Type B pancreatic cell (in vitro differentiated cells): Measurements from ENCODE around the gene SLC66A1. TPM values are rescaled to one million over a fixed set of nuclear protein-coding genes. Genes with fewer than 3 reads are reported as not detected.

ENCODE experiments used
- DNase-seq: peaks from one replicate; pipeline ENCODE4 v3.0.0; 2021; ENCODE audit warnings: mixed read lengths; ENCODE audit not compliant: unreplicated experiment; ENCODE audit errors: extremely low spot score
- H3K27ac Mint-ChIP-seq: 2 replicates; pipeline ENCODE4 v1.8.0; 2021; ENCODE audit warnings: mild to moderate bottlenecking, mixed read lengths
- H3K27me3 Mint-ChIP-seq: 2 replicates; pipeline ENCODE4 v1.8.0; 2021; ENCODE audit warnings: mixed read lengths
- H3K36me3 Mint-ChIP-seq: 2 replicates; pipeline ENCODE4 v1.8.0; 2021; ENCODE audit warnings: mixed read lengths
- H3K4me1 Mint-ChIP-seq: one replicate; pipeline ENCODE4 v1.8.0; 2021; ENCODE audit warnings: mixed read lengths; ENCODE audit not compliant: unreplicated experiment
- H3K4me3 Mint-ChIP-seq: 2 replicates; pipeline ENCODE4 v1.8.0; 2021; ENCODE audit warnings: mild to moderate bottlenecking, mixed read lengths
- H3K9me3 Mint-ChIP-seq: 2 replicates; pipeline ENCODE4 v1.8.0; 2021; ENCODE audit warnings: mixed read lengths
- total RNA-seq: library from RNA; stranded (reverse); gene quantifications from 2 replicates; pipeline ENCODE4 v1.2.1, GENCODE V29; 2021; ENCODE audit warnings: low replicate concordance
- TF ChIP-seq, protein P1 (sequence below): fragments of 200-600 bp; sonication (generic); conservative IDR thresholded peaks from 2 replicates; pipeline ENCODE4 v1.5.0; 2021; ENCODE audit warnings: antibody characterized with exemption, mild to moderate bottlenecking

The SLC66A1 gene
- total RNA-seq, 1 donor from 2014 or later = 24.1 TPM

DNA sequence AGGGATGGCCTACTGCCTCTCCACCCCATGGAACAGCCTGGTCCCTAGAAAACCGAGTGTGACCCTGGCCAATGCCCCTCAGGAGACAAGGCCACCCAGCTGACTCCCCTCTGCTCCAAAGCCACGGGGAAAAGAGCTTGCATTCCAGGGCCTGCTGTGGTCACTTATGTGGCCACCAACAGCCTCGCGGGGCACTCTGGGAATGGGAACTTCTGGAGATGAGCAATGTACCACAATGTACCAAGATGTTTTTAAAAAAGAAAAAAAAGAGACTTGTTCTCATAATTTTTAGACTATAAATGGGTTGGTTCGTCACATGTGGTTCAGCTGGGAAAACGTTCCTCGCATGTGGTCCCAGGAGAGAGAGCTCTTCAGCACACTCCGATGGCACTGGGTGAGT, 62.8 kb downstream of the SLC66A1 start:
- DNase-seq = no peak
- TF ChIP-seq, protein P1, sequence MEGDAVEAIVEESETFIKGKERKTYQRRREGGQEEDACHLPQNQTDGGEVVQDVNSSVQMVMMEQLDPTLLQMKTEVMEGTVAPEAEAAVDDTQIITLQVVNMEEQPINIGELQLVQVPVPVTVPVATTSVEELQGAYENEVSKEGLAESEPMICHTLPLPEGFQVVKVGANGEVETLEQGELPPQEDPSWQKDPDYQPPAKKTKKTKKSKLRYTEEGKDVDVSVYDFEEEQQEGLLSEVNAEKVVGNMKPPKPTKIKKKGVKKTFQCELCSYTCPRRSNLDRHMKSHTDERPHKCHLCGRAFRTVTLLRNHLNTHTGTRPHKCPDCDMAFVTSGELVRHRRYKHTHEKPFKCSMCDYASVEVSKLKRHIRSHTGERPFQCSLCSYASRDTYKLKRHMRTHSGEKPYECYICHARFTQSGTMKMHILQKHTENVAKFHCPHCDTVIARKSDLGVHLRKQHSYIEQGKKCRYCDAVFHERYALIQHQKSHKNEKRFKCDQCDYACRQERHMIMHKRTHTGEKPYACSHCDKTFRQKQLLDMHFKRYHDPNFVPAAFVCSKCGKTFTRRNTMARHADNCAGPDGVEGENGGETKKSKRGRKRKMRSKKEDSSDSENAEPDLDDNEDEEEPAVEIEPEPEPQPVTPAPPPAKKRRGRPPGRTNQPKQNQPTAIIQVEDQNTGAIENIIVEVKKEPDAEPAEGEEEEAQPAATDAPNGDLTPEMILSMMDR = no peak
- Mint-ChIP-seq H3K27ac (no peak overlapping the region), H3K9me3 (no peaks in the 10 kb centered on the region), H3K27me3 (no peaks in the 10 kb centered on the region), H3K4me1 (peaks cover 17% of the 10 kb centered on the region), H3K36me3 (peaks cover 30% of the 10 kb centered on the region), H3K4me3 (no peak overlapping the region)

DNA sequence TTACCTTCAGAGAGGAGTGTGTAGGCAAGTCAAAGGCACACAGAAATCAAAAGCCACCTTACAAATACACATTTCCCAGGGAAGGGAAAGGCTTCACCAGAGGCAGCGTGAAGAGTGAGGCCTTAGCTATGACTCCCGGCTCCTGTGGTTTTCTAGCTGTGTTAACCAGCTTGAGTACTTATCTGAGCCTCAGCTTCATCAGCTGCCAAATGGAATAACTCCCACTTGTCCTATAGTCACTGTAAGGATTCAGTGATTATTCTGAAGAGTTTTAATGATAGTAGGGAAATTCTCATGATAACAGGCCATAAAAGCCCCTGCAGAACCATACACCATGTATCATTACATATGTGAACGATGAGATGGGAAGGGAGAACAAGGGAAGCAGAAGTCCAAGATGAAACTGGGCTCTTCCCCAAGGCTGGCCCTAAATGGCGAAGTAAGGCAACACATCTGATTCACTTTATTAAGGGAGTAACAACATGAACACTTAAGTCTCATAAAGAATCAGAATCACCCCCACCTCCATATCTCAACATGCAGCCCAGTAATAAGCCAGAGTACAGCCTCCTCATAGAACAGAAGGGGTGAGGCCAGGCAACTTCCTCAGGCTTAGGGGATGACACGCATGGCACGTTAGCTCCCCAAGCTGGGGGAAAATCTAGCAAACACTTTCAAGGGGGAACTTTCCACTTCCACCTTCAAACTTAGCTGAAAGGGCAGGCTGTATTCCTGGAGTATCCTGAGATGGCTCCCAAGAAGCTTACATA, 63.7 kb downstream of the SLC66A1 start:
- H3K9me3 Mint-ChIP-seq = no peaks in the 10 kb centered on the region

GRCh38 chr1:19376428-19377372, 64.6 kb downstream of the SLC66A1 start:
- Mint-ChIP-seq H3K4me1 (peaks cover 19% of the 10 kb centered on the region), H3K27ac (no peak overlapping the region), H3K9me3 (no peaks in the 10 kb centered on the region), H3K4me3 (no peak overlapping the region), H3K36me3 (peaks cover 30% of the 10 kb centered on the region), H3K27me3 (no peaks in the 10 kb centered on the region)
- TF ChIP-seq, protein P1 = no peak
- DNase-seq = no peak

More for the DNA sequence above, 63.7 kb downstream of the SLC66A1 start:
- Mint-ChIP-seq H3K4me3 (no peak overlapping the region), H3K27me3 (no peaks in the 10 kb centered on the region), H3K27ac (no peak overlapping the region), H3K36me3 (peaks cover 30% of the 10 kb centered on the region), H3K4me1 (peaks cover 18% of the 10 kb centered on the region)
- DNase-seq = no peak
- TF ChIP-seq, protein P1 = no peak

GRCh38 chr1:19377812-19378718, 65.9 kb downstream of the SLC66A1 start:
- H3K36me3 Mint-ChIP-seq = peaks cover 30% of the 10 kb centered on the region
- TF ChIP-seq, protein P1 = no peak
- no peaks in the 10 kb centered on the region for H3K9me3 Mint-ChIP-seq
- H3K4me3 Mint-ChIP-seq = no peak overlapping the region
- peaks cover 19% of the 10 kb centered on the region for H3K4me1 Mint-ChIP-seq
- no peak for DNase-seq
- no peak overlapping the region for H3K27ac Mint-ChIP-seq
- H3K27me3 Mint-ChIP-seq = no peaks in the 10 kb centered on the region

Other genes with a start within 250 kb of the SLC66A1 start
- 108 and 110 TPM in 2 replicates for gene UBR4, start 102.1 kb upstream of the SLC66A1 start, total RNA-seq
- 48.6 and 60.1 TPM in 2 replicates for gene EMC1, start 60.8 kb upstream of the SLC66A1 start, total RNA-seq
- 35.9 and 43.3 TPM in 2 replicates for gene MRTO4, start 60.5 kb upstream of the SLC66A1 start, total RNA-seq
- 1.3 and 4.6 TPM in 2 replicates for gene AKR7A3, start 23.6 kb upstream of the SLC66A1 start, total RNA-seq
- 57.2 and 75.2 TPM in 2 replicates for gene AKR7A2, start 182 bp upstream of the SLC66A1 start, total RNA-seq
- 264 and 286 TPM in 2 replicates for gene CAPZB, start 173.2 kb downstream of the SLC66A1 start, total RNA-seq